Measurements from ENCODE around the gene CCDC187. TPM values are rescaled to one million over a fixed set of nuclear protein-coding genes. Genes with fewer than 3 reads are reported as not detected.

CCDC187 gene
- total RNA-seq, 1 experiment from 2014 or later = not detected

- no peaks in the 10 kb centered on the region for H3K27me3 ChIP-seq (replicated peaks; ENCODE audit: insufficient read depth, low read depth, low read length, poor library complexity)
- no peak for DNase-seq (ENCODE audit: low spot score)
- H3K4me3 ChIP-seq (ENCODE audit: low read depth, low read length, poor library complexity, severe bottlenecking) = no peak overlapping the region
- H3K9me3 ChIP-seq (ENCODE audit: low read depth, low read length, poor library complexity, severe bottlenecking) = no peaks in the 10 kb centered on the region
- H3K4me1 ChIP-seq (ENCODE audit: insufficient read depth, low read length, poor library complexity, severe bottlenecking) = peaks cover 12% of the 10 kb centered on the region
- no TSS peak for BruUV-seq (replicated peaks)
- intact Hi-C loops (cut with micrococcal nuclease; ENCODE audit: unreplicated experiment) = no loop called here
- H3K36me3 ChIP-seq (ENCODE audit: insufficient read depth, low read length, poor library complexity, severe bottlenecking) = no peaks in the 10 kb centered on the region
- TF ChIP-seq EZH2 (IDR thresholded peaks at IDR 0.05; ENCODE audit: borderline replicate concordance, low read depth, low read length, poor library complexity, severe bottlenecking) (no peak), CTCF (conservative IDR thresholded peaks at IDR 0.05; ENCODE audit: low read depth, low read length) (no peak)
- H3K27ac ChIP-seq (ENCODE audit: low read depth, low read length, poor library complexity, severe bottlenecking) = no peak overlapping the region
- POLR2A ChIA-PET (ENCODE audit: low non-redundant PET) = no interaction called here
- CTCF ChIA-PET = no interaction called here
These were observed 55.8 kb downstream of the CCDC187 start for GRCh38 chr9:136247947-136248637.

- TF ChIP-seq CTCF (conservative IDR thresholded peaks at IDR 0.05; ENCODE audit: low read depth, low read length) = no peak
- no peak for TF ChIP-seq EZH2 (IDR thresholded peaks at IDR 0.05; ENCODE audit: borderline replicate concordance, low read depth, low read length, poor library complexity, severe bottlenecking)
- DNase-seq (ENCODE audit: low spot score) = no peak
- BruUV-seq (replicated peaks) = no TSS peak
- H3K36me3 ChIP-seq (ENCODE audit: insufficient read depth, low read length, poor library complexity, severe bottlenecking) = no peaks in the 10 kb centered on the region
- H3K4me3 ChIP-seq (ENCODE audit: low read depth, low read length, poor library complexity, severe bottlenecking) = no peak overlapping the region
- intact Hi-C loops (cut with micrococcal nuclease; ENCODE audit: unreplicated experiment) = no loop called here
- H3K27me3 ChIP-seq (replicated peaks; ENCODE audit: insufficient read depth, low read depth, low read length, poor library complexity) = no peaks in the 10 kb centered on the region
- ChIA-PET POLR2A (ENCODE audit: low non-redundant PET) (no interaction called here), CTCF (no interaction called here)
- H3K27ac ChIP-seq (ENCODE audit: low read depth, low read length, poor library complexity, severe bottlenecking) = no peak overlapping the region
- H3K9me3 ChIP-seq (ENCODE audit: low read depth, low read length, poor library complexity, severe bottlenecking) = no peaks in the 10 kb centered on the region
- peaks cover 12% of the 10 kb centered on the region for H3K4me1 ChIP-seq (ENCODE audit: insufficient read depth, low read length, poor library complexity, severe bottlenecking)
These were observed 56.4 kb downstream of the CCDC187 start for GRCh38 chr9:136247551-136247916.

- no peak for TF ChIP-seq EZH2 (IDR thresholded peaks at IDR 0.05; ENCODE audit: borderline replicate concordance, low read depth, low read length, poor library complexity, severe bottlenecking)
- TF ChIP-seq CTCF (conservative IDR thresholded peaks at IDR 0.05; ENCODE audit: low read depth, low read length) = no peak
- H3K27ac ChIP-seq (ENCODE audit: low read depth, low read length, poor library complexity, severe bottlenecking) = no peak overlapping the region
- ChIA-PET POLR2A (ENCODE audit: low non-redundant PET) (no interaction called here), CTCF (no interaction called here)
- intact Hi-C loops (cut with micrococcal nuclease; ENCODE audit: unreplicated experiment) = no loop called here
- H3K9me3 ChIP-seq (ENCODE audit: low read depth, low read length, poor library complexity, severe bottlenecking) = no peaks in the 10 kb centered on the region
- H3K36me3 ChIP-seq (ENCODE audit: insufficient read depth, low read length, poor library complexity, severe bottlenecking) = no peaks in the 10 kb centered on the region
- H3K4me3 ChIP-seq (ENCODE audit: low read depth, low read length, poor library complexity, severe bottlenecking) = no peak overlapping the region
- no peaks in the 10 kb centered on the region for H3K27me3 ChIP-seq (replicated peaks; ENCODE audit: insufficient read depth, low read depth, low read length, poor library complexity)
- no peak for DNase-seq (ENCODE audit: low spot score)
- peaks cover 12% of the 10 kb centered on the region for H3K4me1 ChIP-seq (ENCODE audit: insufficient read depth, low read length, poor library complexity, severe bottlenecking)
- no TSS peak for BruUV-seq (replicated peaks)
These were observed 56.9 kb downstream of the CCDC187 start for GRCh38 chr9:136246849-136247550.
